ENCODE results near the gene NMT1. TPM values are rescaled to one million over a fixed set of nuclear protein-coding genes. Genes with fewer than 3 reads are reported as not detected.

NMT1 gene
- total and polyA plus RNA-seq, 3 experiments from 2014 or later, result 82.0 to 198 (median 189) TPM

- H3K4me1 Mint-ChIP-seq, result peaks cover 4 to 45% (median 6%) of the 10 kb centered on the region in 3 donors
- H3K4me3 ChIP-seq (ENCODE audit: low read length), result no peak overlapping the region
- no peaks in the 10 kb centered on the region for H3K9me3 Mint-ChIP-seq
- no peak overlapping the region for H3K4me3 Mint-ChIP-seq
- peaks cover 0 to 8% (median 0%) of the 10 kb centered on the region in 3 donors for H3K36me3 Mint-ChIP-seq
- ChIA-PET CTCF (no interaction called here), POLR2A (no interaction called here)
- no peak overlapping the region for H3K27ac ChIP-seq (ENCODE audit: low read depth, low read length)
- H3K27ac Mint-ChIP-seq, result peak overlapping the region in 2 of 8 donors; percentile 29 to 75
- no peaks in the 10 kb centered on the region for H3K36me3 ChIP-seq (ENCODE audit: insufficient read depth, low read length)
- H3K9me3 ChIP-seq (ENCODE audit: low read length), result no peaks in the 10 kb centered on the region
- H3K27me3 Mint-ChIP-seq, result no peaks in the 10 kb centered on the region
- no peaks in the 10 kb centered on the region for H3K27me3 ChIP-seq (ENCODE audit: insufficient read depth, low read length, poor library complexity, severe bottlenecking)
- no peaks in the 10 kb centered on the region for H3K4me1 ChIP-seq (ENCODE audit: insufficient read depth, low read length)
- no peak for DNase-seq
Measured at GRCh38 chr17:45042346-45043120, 18.6 kb upstream of the NMT1 start.

- Mint-ChIP-seq H3K4me1 (peaks cover 8 to 40% (median 9%) of the 10 kb centered on the region in 3 donors), H3K36me3 (peaks cover 0 to 8% (median 0%) of the 10 kb centered on the region in 3 donors), H3K27ac (peak overlapping the region in 2 of 8 donors; percentile 23 to 55), H3K27me3 (no peaks in the 10 kb centered on the region), H3K9me3 (no peaks in the 10 kb centered on the region), H3K4me3 (no peak overlapping the region)
- no peaks in the 10 kb centered on the region for H3K9me3 ChIP-seq (ENCODE audit: low read length)
- DNase-seq, result no peak
- no peaks in the 10 kb centered on the region for H3K27me3 ChIP-seq (ENCODE audit: insufficient read depth, low read length, poor library complexity, severe bottlenecking)
- H3K4me3 ChIP-seq (ENCODE audit: low read length), result no peak overlapping the region
- H3K27ac ChIP-seq (ENCODE audit: low read depth, low read length), result no peak overlapping the region
- CTCF ChIA-PET, result interaction anchor here (0.6 to 1.3 kb wide), 2 partner anchors 23 to 680 kb away, joined by 3 to 4 read pairs; no protein-coding TSS in a partner anchor
- H3K36me3 ChIP-seq (ENCODE audit: insufficient read depth, low read length), result no peaks in the 10 kb centered on the region
- POLR2A ChIA-PET, result no interaction called here
- peaks cover 3% of the 10 kb centered on the region for H3K4me1 ChIP-seq (ENCODE audit: insufficient read depth, low read length)
Measured at GRCh38 chr17:45043813-45044540, 17.1 kb upstream of the NMT1 start.

DNA sequence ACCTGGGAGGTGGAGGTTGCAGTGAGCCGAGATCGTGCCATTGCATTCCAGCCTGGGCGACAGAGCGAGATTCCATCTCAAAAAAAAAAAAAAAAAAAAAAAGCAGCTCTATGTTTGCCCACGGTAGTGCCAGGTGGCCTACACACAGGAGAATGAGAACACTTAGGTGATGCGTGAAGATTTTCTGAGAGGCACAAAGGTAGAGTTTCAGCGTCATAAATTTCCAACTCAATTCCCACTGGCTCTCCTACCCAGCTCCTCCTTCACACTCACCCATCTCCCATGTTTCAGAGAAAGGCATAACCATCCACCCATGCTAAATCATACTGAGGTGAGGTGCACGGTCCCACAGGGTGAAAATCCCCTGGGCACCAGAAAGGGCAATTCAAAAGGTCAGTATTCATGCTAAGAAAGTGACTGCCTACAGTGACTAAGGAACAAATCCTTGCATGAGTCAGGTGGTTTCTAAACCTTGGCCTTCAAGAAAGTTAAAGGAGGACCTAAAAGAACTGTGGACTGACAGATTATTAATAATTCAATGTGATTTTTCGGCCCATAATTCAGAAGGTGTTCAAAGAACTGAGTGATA lies 14.5 kb upstream of the NMT1 start:
- H3K27ac ChIP-seq (ENCODE audit: low read depth, low read length), result no peak overlapping the region
- H3K4me3 Mint-ChIP-seq, result no peak overlapping the region
- POLR2A ChIA-PET, result interaction anchor here (0.7 kb wide), 1 partner anchor 26 kb away, joined by 3 read pairs; no protein-coding TSS in a partner anchor

GRCh38 chr17:45048795-45049563 lies 12.1 kb upstream of the NMT1 start:
- H3K4me1 Mint-ChIP-seq, result peaks cover 21 to 50% (median 37%) of the 10 kb centered on the region in 3 donors
- POLR2A ChIA-PET, result interaction anchor here (0.6 to 2.6 kb wide), 3 partner anchors 12 to 358 kb away, joined by 3 to 21 read pairs (median 8); partner anchors contain the start of gene NMT1

More for the DNA sequence above, 14.5 kb upstream of the NMT1 start:
- Mint-ChIP-seq H3K9me3 (no peaks in the 10 kb centered on the region), H3K27ac (peak overlapping the region in 6 of 8 donors; percentile 12 to 75 (median 65)), H3K27me3 (no peaks in the 10 kb centered on the region), H3K36me3 (peaks cover 0 to 8% (median 0%) of the 10 kb centered on the region in 3 donors), H3K4me1 (peaks cover 20 to 57% (median 28%) of the 10 kb centered on the region in 3 donors)
- H3K36me3 ChIP-seq (ENCODE audit: insufficient read depth, low read length), result no peaks in the 10 kb centered on the region
- DNase-seq, result no peak
- no peak overlapping the region for H3K4me3 ChIP-seq (ENCODE audit: low read length)
- H3K4me1 ChIP-seq (ENCODE audit: insufficient read depth, low read length), result peaks cover 22% of the 10 kb centered on the region
- CTCF ChIA-PET, result interaction anchor here (1.2 to 2.0 kb wide), 2 partner anchors 25 to 53 kb away, joined by 6 to 7 read pairs; no protein-coding TSS in a partner anchor
- H3K9me3 ChIP-seq (ENCODE audit: low read length), result no peaks in the 10 kb centered on the region
- H3K27me3 ChIP-seq (ENCODE audit: insufficient read depth, low read length, poor library complexity, severe bottlenecking), result no peaks in the 10 kb centered on the region

GRCh38 chr17:45050481-45051059 lies 10.5 kb upstream of the NMT1 start:
- H3K27ac Mint-ChIP-seq, result peak overlapping the region; percentile 90 to 99 (median 98)
- no peaks in the 10 kb centered on the region for H3K36me3 ChIP-seq (ENCODE audit: insufficient read depth, low read length)

More at GRCh38 chr17:45048795-45049563, 12.1 kb upstream of the NMT1 start:
- Histone ChIP-seq H3K27me3 (ENCODE audit: insufficient read depth, low read length, poor library complexity, severe bottlenecking) (no peaks in the 10 kb centered on the region), H3K9me3 (ENCODE audit: low read length) (no peaks in the 10 kb centered on the region), H3K4me1 (ENCODE audit: insufficient read depth, low read length) (peaks cover 30% of the 10 kb centered on the region), H3K36me3 (ENCODE audit: insufficient read depth, low read length) (no peaks in the 10 kb centered on the region), H3K4me3 (ENCODE audit: low read length) (no peak overlapping the region), H3K27ac (ENCODE audit: low read depth, low read length) (no peak overlapping the region)
- Mint-ChIP-seq H3K4me3 (peak overlapping the region; percentile 36 to 94 (median 49)), H3K27me3 (no peaks in the 10 kb centered on the region), H3K36me3 (peaks cover 0 to 6% (median 0%) of the 10 kb centered on the region in 3 donors), H3K9me3 (no peaks in the 10 kb centered on the region), H3K27ac (peak overlapping the region in 7 of 8 donors; percentile 19 to 98 (median 82))
- no peak for DNase-seq
- CTCF ChIA-PET, result interaction anchor here (0.6 to 1.4 kb wide), 3 partner anchors 11 to 277 kb away, joined by 3 to 5 read pairs (median 3); no protein-coding TSS in a partner anchor

DNA sequence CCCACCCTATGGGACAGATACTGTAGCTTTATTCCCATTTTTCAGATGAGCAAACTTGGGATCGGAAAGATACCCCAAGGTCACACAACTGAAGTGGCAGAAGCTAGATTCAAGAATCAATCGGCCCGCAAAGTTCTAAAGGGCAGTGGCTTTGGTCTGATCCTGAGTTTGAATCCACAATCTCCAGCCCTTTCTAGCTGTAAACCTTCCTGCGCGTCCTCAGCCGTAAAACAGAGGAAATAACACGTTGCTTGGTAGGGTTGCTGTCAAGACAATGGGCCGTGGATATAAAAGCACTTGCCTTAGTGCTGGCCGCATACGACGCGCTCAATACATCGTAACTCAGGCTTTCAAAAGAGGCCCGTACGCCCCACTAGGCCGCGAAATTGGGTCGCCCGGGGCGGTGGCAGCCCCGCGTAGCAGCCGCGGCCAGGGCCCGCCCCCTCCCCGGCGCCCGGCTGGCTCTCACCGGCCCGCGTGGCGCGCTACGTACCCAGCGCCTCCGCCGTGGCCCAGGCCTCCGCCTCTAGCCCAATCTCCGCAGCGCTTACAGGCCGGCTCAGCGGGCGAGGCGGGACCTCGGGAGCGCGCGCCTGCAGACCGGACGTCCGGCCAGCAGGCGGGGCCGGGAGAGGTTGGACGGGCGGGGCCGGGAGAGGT lies 9.9 kb upstream of the NMT1 start, which contains the start of gene DCAKD:
Gene DCAKD, minus strand, starts transcription at position 573 of the 660 bp plus-strand sequence. CDS start 16,747 bp downstream, outside the sequence.
- peaks cover 0 to 9% (median 0%) of the 10 kb centered on the region in 3 donors for H3K36me3 Mint-ChIP-seq
- ChIA-PET POLR2A (interaction anchor here (0.6 to 2.6 kb wide), 7 partner anchors 10 to 229 kb away, joined by 3 to 21 read pairs (median 5); partner anchors contain the start of genes EFTUD2, HEXIM1 and NMT1), CTCF (interaction anchor here (0.8 to 1.2 kb wide), 4 partner anchors 10 to 84 kb away, joined by 3 to 6 read pairs (median 4); partner anchors contain the start of genes ACBD4 and NMT1)
- DNase-seq, result peak; percentile 88 to 92 (median 89)
- peak within 1 kb of the TSS; percentile 90 to 99 (median 98) for H3K27ac Mint-ChIP-seq
- H3K4me1 ChIP-seq (ENCODE audit: insufficient read depth, low read length), result peaks cover 30% of the 10 kb centered on the region
- peak within 1 kb of the TSS; percentile 90 for H3K27ac ChIP-seq (ENCODE audit: low read depth, low read length)
- peak within 1 kb of the TSS; percentile 83 for H3K4me3 ChIP-seq (ENCODE audit: low read length)
- no peaks in the 10 kb centered on the region for H3K36me3 ChIP-seq (ENCODE audit: insufficient read depth, low read length)
- H3K9me3 Mint-ChIP-seq, result no peaks in the 10 kb centered on the region
- no peaks in the 10 kb centered on the region for H3K27me3 ChIP-seq (ENCODE audit: insufficient read depth, low read length, poor library complexity, severe bottlenecking)
- no peaks in the 10 kb centered on the region for H3K27me3 Mint-ChIP-seq
- no peaks in the 10 kb centered on the region for H3K9me3 ChIP-seq (ENCODE audit: low read length)
- H3K4me1 Mint-ChIP-seq, result peaks cover 21 to 47% (median 40%) of the 10 kb centered on the region in 3 donors
- H3K4me3 Mint-ChIP-seq, result peak within 1 kb of the TSS; percentile 84 to 94 (median 91)

More at GRCh38 chr17:45050481-45051059, 10.5 kb upstream of the NMT1 start:
- ChIA-PET CTCF (interaction anchor here (0.8 to 1.2 kb wide), 4 partner anchors 11 to 85 kb away, joined by 3 to 6 read pairs (median 4); partner anchors contain the start of genes ACBD4 and NMT1), POLR2A (interaction anchor here (0.6 to 2.6 kb wide), 8 partner anchors 11 to 228 kb away, joined by 3 to 21 read pairs (median 4); partner anchors contain the start of genes EFTUD2, HEXIM1 and NMT1)
- peaks cover 0 to 8% (median 0%) of the 10 kb centered on the region in 3 donors for H3K36me3 Mint-ChIP-seq
- Histone ChIP-seq H3K4me1 (ENCODE audit: insufficient read depth, low read length) (peaks cover 30% of the 10 kb centered on the region), H3K27ac (ENCODE audit: low read depth, low read length) (peak overlapping the region; percentile 90), H3K9me3 (ENCODE audit: low read length) (no peaks in the 10 kb centered on the region), H3K4me3 (ENCODE audit: low read length) (peak overlapping the region; percentile 83), H3K27me3 (ENCODE audit: insufficient read depth, low read length, poor library complexity, severe bottlenecking) (no peaks in the 10 kb centered on the region)
- DNase-seq, result peak in 3 of 5 donors; percentile 8 to 50 (median 8)
- H3K27me3 Mint-ChIP-seq, result no peaks in the 10 kb centered on the region
- H3K4me1 Mint-ChIP-seq, result peaks cover 21 to 49% (median 43%) of the 10 kb centered on the region in 3 donors
- H3K4me3 Mint-ChIP-seq, result peak overlapping the region; percentile 84 to 94 (median 91)
- H3K9me3 Mint-ChIP-seq, result no peaks in the 10 kb centered on the region

Measured in CD8-positive, alpha-beta memory T cell (primary cell).